K562 (cell line): ENCODE results near the gene MERTK. TPM values are rescaled to one million over a fixed set of nuclear protein-coding genes. Genes with fewer than 3 reads are reported as not detected.

Experiments used
- ATAC-seq: fragments of 200-7000 bp; cut with Tn5 transposase; 3 replicates; pipeline ENCODE4 v1.9.1; 2020; ENCODE audit warnings: moderate library complexity
- BruUV-seq: library from RNA; stranded (reverse); fragments of 400-500 nt; replicated peaks from 2 replicates; lab custom pipeline; 2021; lab: Mats Ljungman, UMichigan
- CTCF ChIA-PET: fragments of 300-600 bp; formaldehyde crosslinking; extraction: SDS; loops from one replicate; lab custom pipeline; 2021; ENCODE audit warnings: low intra/inter-chr PET ratio; lab: Yijun Ruan, JAX
- POLR2A ChIA-PET: fragments of 300-600, 350-650 bp; sonication (Branson Sonifier 250); formaldehyde crosslinking; extraction: SDS; loops from one replicate; lab custom pipeline; 2021; ENCODE audit warnings: antibody characterized with exemption, inconsistent platforms; lab: Yijun Ruan, JAX
- DNase-seq, 4 experiments: peaks; one replicate each; pipeline versions ENCODE4 v3.0.0 to v3.0.0-alpha.2; 2011 to 2018; ENCODE audit warnings: low spot score in 3 of 4, mixed read lengths in 3 of 4; ENCODE audit errors: extremely low read depth in 1 of 4
- FAIRE-seq: peaks from 2 replicates; lab custom pipeline; 2011; peaks lifted over from hg19 to GRCh38; lab: Jason Lieb, UNC
- H2AFZ ChIP-seq: 2 replicates; pipeline ENCODE4 v1.6.0; 2011; ENCODE audit warnings: low read depth, low read length, control low read depth, inconsistent platforms
- H3K27ac ChIP-seq: fragments of 200-600 bp; 3 replicates; pipeline ENCODE4 v1.8.0; 2011; ENCODE audit warnings: low read depth, mild to moderate bottlenecking, control low read depth, inconsistent platforms, low read length, moderate library complexity, mixed read lengths; ENCODE audit errors: extremely low read depth
- H3K27me3 ChIP-seq, 2 experiments: fragments of 300-600 bp in 1 of 2; 2 replicates in 1 of 2; 3 replicates in 1 of 2; pipeline versions ENCODE4 v1.6.0 to v1.8.0; 2011; ENCODE audit warnings: inconsistent platforms in 2 of 2, low read length in 2 of 2, mild to moderate bottlenecking in 1 of 2, mixed read lengths in 1 of 2, moderate library complexity in 1 of 2; ENCODE audit not compliant: control insufficient read depth in 2 of 2, insufficient read depth in 2 of 2
- H3K36me3 ChIP-seq: fragments of 300-600 bp; 3 replicates; pipeline ENCODE4 v1.8.0; 2011; ENCODE audit warnings: mild to moderate bottlenecking, low read length, inconsistent platforms; ENCODE audit not compliant: control insufficient read depth, insufficient read depth
- H3K4me1 ChIP-seq, 2 experiments: fragments of 200-600 bp in 1 of 2; replicated peaks in 1 of 2; 2 replicates in 1 of 2; 3 replicates in 1 of 2; pipeline versions ENCODE4 v1.5.1 to v1.8.0; 2011; ENCODE audit warnings: inconsistent platforms in 2 of 2, low read length in 2 of 2, mild to moderate bottlenecking in 1 of 2, mixed read lengths in 1 of 2, moderate library complexity in 1 of 2; ENCODE audit not compliant: control insufficient read depth in 2 of 2, insufficient read depth in 2 of 2
- H3K4me2 ChIP-seq: 2 replicates; pipeline ENCODE4 v1.6.1; 2011; ENCODE audit warnings: low read length, control low read depth, inconsistent platforms, mixed read lengths; ENCODE audit not compliant: insufficient read depth
- H3K4me3 ChIP-seq: fragments of 200-600 bp; sonication (generic), shearing (Covaris generic); 2 replicates; pipeline ENCODE4 v1.5.1; 2016; ENCODE audit warnings: control low read depth, inconsistent platforms
- H3K79me2 ChIP-seq: fragments of 200-600 bp; 3 replicates; pipeline ENCODE4 v1.8.0; 2011; ENCODE audit warnings: low read length, inconsistent platforms; ENCODE audit not compliant: control insufficient read depth, insufficient read depth
- H3K9ac ChIP-seq, 2 experiments: 2 replicates each; pipeline versions ENCODE4 v1.6.0 to v1.6.1; 2011; ENCODE audit warnings: low read depth in 2 of 2, low read length in 2 of 2, control low read depth in 1 of 2, inconsistent platforms in 1 of 2, mild to moderate bottlenecking in 1 of 2, mixed read lengths in 1 of 2; ENCODE audit not compliant: insufficient read depth in 1 of 2
- H3K9me1 ChIP-seq: one replicate; pipeline ENCODE4 v1.6.0; 2011; ENCODE audit warnings: inconsistent platforms, mild to moderate bottlenecking, low read length, moderate library complexity; ENCODE audit not compliant: control insufficient read depth, insufficient read depth
- H3K9me3 ChIP-seq: replicated peaks from 2 replicates; pipeline ENCODE4 v1.5.1; 2011; ENCODE audit warnings: low read depth, low read length, inconsistent platforms; ENCODE audit not compliant: control insufficient read depth, insufficient read depth
- H4K20me1 ChIP-seq: replicated peaks from 2 replicates; pipeline ENCODE4 v1.6.1; 2011; ENCODE audit warnings: low read length, inconsistent platforms, mixed read lengths; ENCODE audit not compliant: control insufficient read depth, insufficient read depth
- BDP1 ChIP-seq: IDR thresholded peaks from 3 replicates; pipeline ENCODE4 v1.6.1; 2011; ENCODE audit not compliant: insufficient read length, insufficient read depth
- CHD1 ChIP-seq: fragments of 200-600 bp; sonication (generic); IDR thresholded peaks from one replicate; pipeline ENCODE4 v1.6.1; 2012; ENCODE audit warnings: mild to moderate bottlenecking, moderate library complexity, low read length, inconsistent platforms
- CSDE1 ChIP-seq, 2 experiments: fragments of 450-650 bp; IDR thresholded peaks; 2 replicates each; pipeline ENCODE4 v1.6.1; 2016; ENCODE audit warnings: mild to moderate bottlenecking in 1 of 2
- ELF1 ChIP-seq: fragments of 200-800 bp; sonication (Bioruptor generic); IDR thresholded peaks from 2 replicates; pipeline ENCODE4 v1.6.1; 2016; ENCODE audit warnings: missing genetic modification characterization, missing compliant biosample characterization
- KDM5B ChIP-seq: fragments of 200-600 bp; sonication (generic); IDR thresholded peaks from 2 replicates; pipeline ENCODE4 v1.6.1; 2012; ENCODE audit warnings: low read depth, mild to moderate bottlenecking, moderate library complexity, low read length, control low read depth, inconsistent platforms; ENCODE audit not compliant: insufficient replicate concordance
- LEF1 ChIP-seq: fragments of 450-650 bp; IDR thresholded peaks from 2 replicates; pipeline ENCODE4 v1.6.1; 2016; ENCODE audit warnings: mild to moderate bottlenecking
- MAZ ChIP-seq, 2 experiments: fragments of 450-650 bp in 1 of 2; sonication (generic) in 1 of 2; formaldehyde crosslinking; IDR thresholded peaks in 1 of 2; conservative IDR thresholded peaks in 1 of 2; 2 replicates each; pipeline versions ENCODE4 v1.4.0 to v1.5.0; 2020; ENCODE audit warnings: mild to moderate bottlenecking in 1 of 2, missing genetic modification reagents in 1 of 2
- PCBP1 ChIP-seq: fragments of 200-400 bp; formaldehyde crosslinking; IDR thresholded peaks from 2 replicates; pipeline ENCODE4 v1.6.1; 2018; ENCODE audit warnings: mild to moderate bottlenecking, low read depth, low read length; ENCODE audit not compliant: poor library complexity, severe bottlenecking
- RAD51 ChIP-seq: fragments of 450-650 bp; IDR thresholded peaks from 2 replicates; pipeline ENCODE4 v1.7.1; 2016; ENCODE audit warnings: low read depth, mild to moderate bottlenecking, borderline replicate concordance
- SMAD2 ChIP-seq: fragments of 150-350 bp; IDR thresholded peaks from 2 replicates; pipeline ENCODE4 v1.6.1; 2014; ENCODE audit warnings: low read depth, mild to moderate bottlenecking, low read length
- XRCC4 ChIP-seq: IDR thresholded peaks from one replicate; pipeline ENCODE4 v1.6.1; 2011; ENCODE audit not compliant: insufficient read depth, insufficient read length; ENCODE audit errors: extremely low read depth
- ZBTB7A ChIP-seq: IDR thresholded peaks from 2 replicates; pipeline ENCODE4 v1.6.1; 2011; ENCODE audit warnings: low read depth, mild to moderate bottlenecking, low read length, moderate library complexity, borderline replicate concordance; ENCODE audit not compliant: control insufficient read depth
- ZNF384 ChIP-seq: IDR thresholded peaks from 2 replicates; pipeline ENCODE4 v1.6.1; 2012; ENCODE audit warnings: low read depth, low read length, improper control_type of control experiment
- WGBS: fragments of 100-300 bp; shearing (Covaris generic); methylation state at CpG from one replicate; pipeline ENCODE4 v1.1.6; 2016; ENCODE audit warnings: low coverage, mixed read lengths; ENCODE audit not compliant: insufficient coverage; ENCODE audit errors: missing lambda C conversion rate; 5-methylcytosine and 5-hydroxymethylcytosine counted together
- in situ Hi-C: fragments of 300-500 bp; cut with MboI; formaldehyde crosslinking; loops from 4 replicates; pipeline ENCODE4 v1.15.0; 2018; ENCODE audit warnings: inconsistent platforms, mixed read lengths
- intact Hi-C: fragments of 100-400 bp; cut with micrococcal nuclease; formaldehyde crosslinking; loops from 2 replicates; pipeline ENCODE4 v1.14.2; 2022
- polyA plus RNA-seq, 8 experiments: library from polyadenylated mRNA; depleted of rRNA in 4 of 8; stranded (reverse) in 5 of 8; unstranded in 3 of 8; fragments of >200 nt; fragmentation: Nextera tagmentation in 2 of 8; fragmentation: Illumina TruSeq in 1 of 8; extraction: Ambion mirVana in 2 of 8; extraction: Trizol in 1 of 8; gene quantifications; 2 replicates each; pipeline versions ENCODE4 v1.2.1 to v1.2.3, GENCODE V29; 2011 to 2014; ENCODE audit warnings: inconsistent platforms in 1 of 8, missing spikeins in 1 of 8
- total RNA-seq, 7 experiments: library from RNA; depleted of rRNA in 6 of 7; stranded (reverse); fragments of >200 nt in 6 of 7; fragmentation: Illumina TruSeq in 2 of 7; extraction: Trizol in 2 of 7; gene quantifications; 2 replicates each; pipeline versions ENCODE4 v1.2.1 to v1.2.3, GENCODE V29; 2011 to 2021; ENCODE audit warnings: low replicate concordance in 1 of 7
- TF ChIP-seq, protein P1 (sequence below): sonication (generic); formaldehyde crosslinking; IDR thresholded peaks from 2 replicates; pipeline ENCODE4 v1.8.1; 2022; ENCODE audit warnings: missing genetic modification reagents
- TF ChIP-seq, protein P2 (sequence below): fragments of 450-650 bp; formaldehyde crosslinking; IDR thresholded peaks from 2 replicates; pipeline ENCODE4 v1.4.0; 2020; ENCODE audit warnings: mild to moderate bottlenecking, moderate library complexity
- TF ChIP-seq, protein P3 (sequence below): sonication (generic); formaldehyde crosslinking; IDR thresholded peaks from 2 replicates; pipeline ENCODE4 v1.8.0; 2022; ENCODE audit warnings: mild to moderate bottlenecking, missing genetic modification reagents

MERTK gene
- total and polyA plus RNA-seq, 9 of the 15 experiments (the other 6 are each of a cell fraction or from before 2014, with no cell fraction given), result 0.23 to 1.6 (median 0.74) TPM

DNA sequence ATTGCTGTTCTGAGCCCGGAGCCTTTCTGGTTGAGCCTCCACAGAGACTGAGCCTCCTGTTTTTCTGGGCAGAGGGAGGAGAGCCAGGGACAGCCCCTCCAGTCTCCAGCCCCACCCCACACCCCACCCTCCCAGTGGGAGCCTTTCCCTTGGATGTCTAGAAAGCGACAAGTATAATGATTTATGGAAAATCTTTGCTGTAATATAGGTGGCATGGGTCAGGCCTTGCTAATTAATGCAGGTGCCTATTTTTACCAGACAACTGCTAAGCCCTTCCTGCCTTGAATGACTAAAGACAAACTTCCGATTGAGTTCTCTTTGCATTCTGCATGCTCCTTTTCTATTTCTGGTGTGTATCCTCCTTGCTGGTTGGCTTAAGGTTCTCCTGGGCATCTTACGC lies 43.1 kb downstream of the MERTK start:
- Histone ChIP-seq H4K20me1 (no peaks in the 10 kb centered on the region), H3K9ac (no peak overlapping the region), H2AFZ (no peak overlapping the region), H3K4me2 (no peak overlapping the region), H3K4me3 (no peak overlapping the region), H3K36me3 (no peaks in the 10 kb centered on the region), H3K9me3 (no peaks in the 10 kb centered on the region), H3K27ac (no peak overlapping the region), H3K4me1 (no peaks in the 10 kb centered on the region), H3K79me2 (no peaks in the 10 kb centered on the region), H3K27me3 (peaks cover 0 to 29% of the 10 kb centered on the region in 2 experiments; a peak in 2 of 5 replicates), H3K9me1 (no peaks in the 10 kb centered on the region)
- no TSS peak for BruUV-seq
- intact Hi-C loops, result no loop called here
- ChIA-PET POLR2A (interaction anchor here (1.2 kb wide), 1 partner anchor 20 kb away, joined by 3 read pairs; no protein-coding TSS in a partner anchor), CTCF (no interaction called here)
- no peak for FAIRE-seq
- no peak for DNase-seq
- ATAC-seq, result no peak; the same call in 2 of the 3 replicates
- 19% methylated on average over 4 of the region's 4 CpGs for WGBS
- in situ Hi-C loops, result no loop called here
- no peak for TF ChIP-seq CHD1
- TF ChIP-seq BDP1, result no peak
- TF ChIP-seq ELF1 (tag), result no peak
- TF ChIP-seq, protein P1, sequence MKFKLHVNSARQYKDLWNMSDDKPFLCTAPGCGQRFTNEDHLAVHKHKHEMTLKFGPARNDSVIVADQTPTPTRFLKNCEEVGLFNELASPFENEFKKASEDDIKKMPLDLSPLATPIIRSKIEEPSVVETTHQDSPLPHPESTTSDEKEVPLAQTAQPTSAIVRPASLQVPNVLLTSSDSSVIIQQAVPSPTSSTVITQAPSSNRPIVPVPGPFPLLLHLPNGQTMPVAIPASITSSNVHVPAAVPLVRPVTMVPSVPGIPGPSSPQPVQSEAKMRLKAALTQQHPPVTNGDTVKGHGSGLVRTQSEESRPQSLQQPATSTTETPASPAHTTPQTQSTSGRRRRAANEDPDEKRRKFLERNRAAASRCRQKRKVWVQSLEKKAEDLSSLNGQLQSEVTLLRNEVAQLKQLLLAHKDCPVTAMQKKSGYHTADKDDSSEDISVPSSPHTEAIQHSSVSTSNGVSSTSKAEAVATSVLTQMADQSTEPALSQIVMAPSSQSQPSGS, result no peak
- TF ChIP-seq, protein P2, sequence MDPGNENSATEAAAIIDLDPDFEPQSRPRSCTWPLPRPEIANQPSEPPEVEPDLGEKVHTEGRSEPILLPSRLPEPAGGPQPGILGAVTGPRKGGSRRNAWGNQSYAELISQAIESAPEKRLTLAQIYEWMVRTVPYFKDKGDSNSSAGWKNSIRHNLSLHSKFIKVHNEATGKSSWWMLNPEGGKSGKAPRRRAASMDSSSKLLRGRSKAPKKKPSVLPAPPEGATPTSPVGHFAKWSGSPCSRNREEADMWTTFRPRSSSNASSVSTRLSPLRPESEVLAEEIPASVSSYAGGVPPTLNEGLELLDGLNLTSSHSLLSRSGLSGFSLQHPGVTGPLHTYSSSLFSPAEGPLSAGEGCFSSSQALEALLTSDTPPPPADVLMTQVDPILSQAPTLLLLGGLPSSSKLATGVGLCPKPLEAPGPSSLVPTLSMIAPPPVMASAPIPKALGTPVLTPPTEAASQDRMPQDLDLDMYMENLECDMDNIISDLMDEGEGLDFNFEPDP (CRISPR knock-in tag), result no peak
- no peak for TF ChIP-seq PCBP1
- TF ChIP-seq SMAD2, result no peak
- TF ChIP-seq XRCC4, result no peak
- TF ChIP-seq CSDE1 (IDR thresholded peaks at IDR 0.05), result no peak
- TF ChIP-seq, protein P3, sequence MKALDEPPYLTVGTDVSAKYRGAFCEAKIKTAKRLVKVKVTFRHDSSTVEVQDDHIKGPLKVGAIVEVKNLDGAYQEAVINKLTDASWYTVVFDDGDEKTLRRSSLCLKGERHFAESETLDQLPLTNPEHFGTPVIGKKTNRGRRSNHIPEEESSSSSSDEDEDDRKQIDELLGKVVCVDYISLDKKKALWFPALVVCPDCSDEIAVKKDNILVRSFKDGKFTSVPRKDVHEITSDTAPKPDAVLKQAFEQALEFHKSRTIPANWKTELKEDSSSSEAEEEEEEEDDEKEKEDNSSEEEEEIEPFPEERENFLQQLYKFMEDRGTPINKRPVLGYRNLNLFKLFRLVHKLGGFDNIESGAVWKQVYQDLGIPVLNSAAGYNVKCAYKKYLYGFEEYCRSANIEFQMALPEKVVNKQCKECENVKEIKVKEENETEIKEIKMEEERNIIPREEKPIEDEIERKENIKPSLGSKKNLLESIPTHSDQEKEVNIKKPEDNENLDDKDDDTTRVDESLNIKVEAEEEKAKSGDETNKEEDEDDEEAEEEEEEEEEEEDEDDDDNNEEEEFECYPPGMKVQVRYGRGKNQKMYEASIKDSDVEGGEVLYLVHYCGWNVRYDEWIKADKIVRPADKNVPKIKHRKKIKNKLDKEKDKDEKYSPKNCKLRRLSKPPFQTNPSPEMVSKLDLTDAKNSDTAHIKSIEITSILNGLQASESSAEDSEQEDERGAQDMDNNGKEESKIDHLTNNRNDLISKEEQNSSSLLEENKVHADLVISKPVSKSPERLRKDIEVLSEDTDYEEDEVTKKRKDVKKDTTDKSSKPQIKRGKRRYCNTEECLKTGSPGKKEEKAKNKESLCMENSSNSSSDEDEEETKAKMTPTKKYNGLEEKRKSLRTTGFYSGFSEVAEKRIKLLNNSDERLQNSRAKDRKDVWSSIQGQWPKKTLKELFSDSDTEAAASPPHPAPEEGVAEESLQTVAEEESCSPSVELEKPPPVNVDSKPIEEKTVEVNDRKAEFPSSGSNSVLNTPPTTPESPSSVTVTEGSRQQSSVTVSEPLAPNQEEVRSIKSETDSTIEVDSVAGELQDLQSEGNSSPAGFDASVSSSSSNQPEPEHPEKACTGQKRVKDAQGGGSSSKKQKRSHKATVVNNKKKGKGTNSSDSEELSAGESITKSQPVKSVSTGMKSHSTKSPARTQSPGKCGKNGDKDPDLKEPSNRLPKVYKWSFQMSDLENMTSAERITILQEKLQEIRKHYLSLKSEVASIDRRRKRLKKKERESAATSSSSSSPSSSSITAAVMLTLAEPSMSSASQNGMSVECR (CRISPR knock-in tag), result no peak
- no peak for TF ChIP-seq KDM5B
- no peak for TF ChIP-seq ZNF384
- no peak for TF ChIP-seq RAD51
- TF ChIP-seq ZBTB7A, result no peak
- TF ChIP-seq LEF1, result no peak
- no peak for TF ChIP-seq MAZ (CRISPR knock-in tag; conservative IDR thresholded peaks at IDR 0.05 in 1 of 2, IDR thresholded peaks at IDR 0.05 in 1 of 2)
